GM21390 (cell line): ENCODE data around the gene TUBA4B.
"Not testable (repeated sequence)": the region's sequence is repeated elsewhere in the genome, so short reads cannot be mapped to it uniquely, and the experiment has no call there.

Experiments used
- ATAC-seq: cut with Tn5 transposase; IDR thresholded peaks from one replicate; pipeline ENCODE4 v1.9.1; 2021; ENCODE audit not compliant: unreplicated experiment

Gene TUBA4B

GRCh38 chr2:219273937-219274336 lies 20.9 kb downstream of the TUBA4B start:
- no peak for ATAC-seq

- ATAC-seq = no peak
These were observed 21.4 kb downstream of the TUBA4B start for GRCh38 chr2:219274361-219274921.

- no peak for ATAC-seq
These were observed 24.9 kb downstream of the TUBA4B start for GRCh38 chr2:219277703-219278654.

- no peak for ATAC-seq
These were observed 25.7 kb downstream of the TUBA4B start for GRCh38 chr2:219278655-219279150.

GRCh38 chr2:219279151-219279915 lies 26.3 kb downstream of the TUBA4B start, which contains the start of gene DNAJB2:
DNAJB2 (plus strand) TSS chr2:219279366; CDS start chr2:219279834, 468 bp downstream.
- peak; percentile 86 for ATAC-seq

- no peak for ATAC-seq
These were observed 27.0 kb downstream of the TUBA4B start for GRCh38 chr2:219279916-219280516.

GRCh38 chr2:219280651-219281050 lies 27.6 kb downstream of the TUBA4B start:
- ATAC-seq = no peak

- no peak for ATAC-seq
These were observed 28.5 kb downstream of the TUBA4B start for GRCh38 chr2:219281588-219281987.

GRCh38 chr2:219282375-219282774 lies 29.3 kb downstream of the TUBA4B start:
- no peak for ATAC-seq

- no peak for ATAC-seq
These were observed 30.0 kb downstream of the TUBA4B start for GRCh38 chr2:219282943-219283581.

GRCh38 chr2:219284501-219285372 lies 31.7 kb downstream of the TUBA4B start:
- no peak for ATAC-seq

GRCh38 chr2:219285373-219285735 lies 32.3 kb downstream of the TUBA4B start:
- no peak for ATAC-seq

GRCh38 chr2:219285894-219286425 lies 32.9 kb downstream of the TUBA4B start:
- ATAC-seq = no peak

- no peak for ATAC-seq
These were observed 33.5 kb downstream of the TUBA4B start for GRCh38 chr2:219286436-219287115.

GRCh38 chr2:219287116-219287440 lies 34.0 kb downstream of the TUBA4B start:
- ATAC-seq = not testable (repeated sequence)

- ATAC-seq = no peak
These were observed 34.7 kb downstream of the TUBA4B start for GRCh38 chr2:219287580-219288265.

GRCh38 chr2:219289195-219289536 lies 36.1 kb downstream of the TUBA4B start:
- no peak for ATAC-seq
